Esophagus muscularis mucosa (tissue), 4 donors: ENCODE measurements around the gene KRTAP12-3. TPM values are rescaled to one million over a fixed set of nuclear protein-coding genes. Genes with fewer than 3 reads are reported as not detected.
"Not testable (repeated sequence)": the region's sequence is repeated elsewhere in the genome, so short reads cannot be mapped to it uniquely, and the experiment has no call there.

Experiments
- DNase-seq: peaks from one replicate; pipeline ENCODE4 v3.0.0-alpha.2; 2017; ENCODE audit errors: extremely low spot score
- H3K27ac ChIP-seq, 4 donors: fragments of 200-600 bp; sonication (generic); replicated peaks in 1 of 4; 1 replicate in 3 of 4; 2 replicates in 1 of 4; pipeline ENCODE4 v1.5.1; 2016 to 2019; ENCODE audit warnings: mild to moderate bottlenecking in 1 of 4
- H3K27me3 ChIP-seq, 4 donors: fragments of 200-600 bp; sonication (generic); one replicate each; pipeline versions ENCODE4 v1.5.1 to v1.6.0; 2016 to 2019
- H3K36me3 ChIP-seq, 4 donors: fragments of 200-600 bp; sonication (generic); one replicate each; pipeline ENCODE4 v1.5.1; 2016 to 2019
- H3K4me1 ChIP-seq, 4 donors: fragments of 200-600 bp; sonication (generic); one replicate each; pipeline ENCODE4 v1.5.1; 2016 to 2019
- H3K4me3 ChIP-seq, 4 donors: fragments of 200-600 bp; sonication (generic); 1 replicate in 2 of 4; 2 replicates in 2 of 4; pipeline ENCODE4 v1.5.1; 2016 to 2019; ENCODE audit warnings: mild to moderate bottlenecking in 4 of 4, moderate library complexity in 1 of 4
- H3K9me3 ChIP-seq, 4 donors: fragments of 200-600 bp; sonication (generic); 1 replicate in 3 of 4; 2 replicates in 1 of 4; pipeline ENCODE4 v1.5.1; 2016 to 2019
- CTCF ChIP-seq, 3 experiments: fragments of 200-600 bp in 2 of 3; fragments of 450-650 bp in 1 of 3; sonication (generic) in 2 of 3; IDR thresholded peaks; one replicate each; pipeline ENCODE4 v1.5.1; 2017 to 2019; ENCODE audit warnings: antibody characterized with exemption in 3 of 3, mild to moderate bottlenecking in 2 of 3, moderate library complexity in 1 of 3
- EP300 ChIP-seq: sonication (generic); formaldehyde crosslinking; IDR thresholded peaks from one replicate; pipeline ENCODE4 v1.6.1; 2017; ENCODE audit warnings: antibody characterized with exemption
- POLR2A ChIP-seq: fragments of 450-650 bp; IDR thresholded peaks from one replicate; pipeline ENCODE4 v1.6.1; 2017; ENCODE audit warnings: antibody characterized with exemption, moderate library complexity, mild to moderate bottlenecking, low read depth
- POLR2AphosphoS5 ChIP-seq, 2 donors: sonication (generic); formaldehyde crosslinking; IDR thresholded peaks; one replicate each; pipeline ENCODE4 v1.6.1; 2017; ENCODE audit warnings: antibody characterized with exemption in 2 of 2
- WGBS: methylation state at CpG from one replicate; pipeline ENCODE4 v1.1.5; 2018; 5-methylcytosine and 5-hydroxymethylcytosine counted together
- intact Hi-C: fragments of 100-400 bp; cut with DNase I; formaldehyde crosslinking; loops from one replicate; pipeline ENCODE4 v1.15.1; 2023
- total RNA-seq, 4 donors: library from RNA; depleted of rRNA; stranded (reverse); fragments of >200 nt; gene quantifications; one replicate each; pipeline versions ENCODE4 v1.1.0 to v1.2.1, GENCODE V29; 2016

Gene KRTAP12-3
- total RNA-seq, 4 donors from 2014 or later, result not detected

- DNase-seq, result no peak
- TF ChIP-seq EP300 (no peak), POLR2AphosphoS5 (IDR thresholded peaks at IDR 0.05) (no peak)
- Histone ChIP-seq H3K4me3 (no peak overlapping the region), H3K27ac (no peak overlapping the region), H3K27me3 (peaks cover 0 to 38% (median 0%) of the 10 kb centered on the region in 4 donors), H3K4me1 (no peaks in the 10 kb centered on the region), H3K36me3 (no peaks in the 10 kb centered on the region), H3K9me3 (peaks cover 0 to 29% (median 26%) of the 10 kb centered on the region in 4 donors)
- intact Hi-C loops, result no loop called here
- 89% methylated on average over 1 of the region's 1 CpG for WGBS
Measured at GRCh38 chr21:44632067-44632466, 25.7 kb upstream of the KRTAP12-3 start.

GRCh38 chr21:44636209-44637017, 21.3 kb upstream of the KRTAP12-3 start:
- Histone ChIP-seq H3K4me3 (no peak overlapping the region), H3K27me3 (peaks cover 0 to 58% (median 2%) of the 10 kb centered on the region in 4 donors), H3K27ac (no peak overlapping the region), H3K36me3 (no peaks in the 10 kb centered on the region), H3K4me1 (no peaks in the 10 kb centered on the region), H3K9me3 (peaks cover 0 to 26% (median 12%) of the 10 kb centered on the region in 4 donors)
- DNase-seq, result peak; percentile 79
- 87% methylated on average over 11 of the region's 15 CpGs for WGBS
- intact Hi-C loops, result no loop called here
- no peak for TF ChIP-seq POLR2A
- no peak for TF ChIP-seq POLR2AphosphoS5 (IDR thresholded peaks at IDR 0.05)
- TF ChIP-seq CTCF (IDR thresholded peaks at IDR 0.05), result no peak
- no peak for TF ChIP-seq EP300

- H3K27me3 ChIP-seq, result peaks cover 0 to 62% (median 2%) of the 10 kb centered on the region in 4 donors
- H3K4me1 ChIP-seq, result no peaks in the 10 kb centered on the region
- no peak within 1 kb of the TSS for H3K4me3 ChIP-seq
- H3K9me3 ChIP-seq, result peaks cover 0 to 18% (median 4%) of the 10 kb centered on the region in 4 donors
- intact Hi-C loops, result no loop called here
- H3K36me3 ChIP-seq, result no peaks in the 10 kb centered on the region
- no peak within 1 kb of the TSS for H3K27ac ChIP-seq
- TF ChIP-seq EP300 (no peak), CTCF (IDR thresholded peaks at IDR 0.05) (no peak), POLR2A (no peak), POLR2AphosphoS5 (IDR thresholded peaks at IDR 0.05) (no peak)
- peak; percentile 53 for DNase-seq
- 50% methylated on average over 8 of the region's 21 CpGs for WGBS
Measured at GRCh38 chr21:44637018-44637850, 20.5 kb upstream of the KRTAP12-3 start, which contains the start of gene KRTAP10-10. Gene KRTAP10-10, plus strand, starts transcription at chr21:44637356. Its CDS starts 62 bp downstream, at chr21:44637418.

- intact Hi-C loops, H3K4me1 ChIP-seq, H3K27ac ChIP-seq, DNase-seq, H3K4me3 ChIP-seq, H3K36me3 ChIP-seq: not testable (repeated sequence)
- WGBS, result 73% methylated on average over 7 of the region's 12 CpGs
- peaks cover 0 to 11% (median 1%) of the 10 kb centered on the region in 4 donors for H3K9me3 ChIP-seq
- peaks cover 0 to 62% (median 2%) of the 10 kb centered on the region in 4 donors for H3K27me3 ChIP-seq
Measured at GRCh38 chr21:44637851-44638348, 19.8 kb upstream of the KRTAP12-3 start.

- WGBS, result 93% methylated on average over 15 of the region's 21 CpGs
- H3K4me1 ChIP-seq, H3K4me3 ChIP-seq, intact Hi-C loops, H3K27ac ChIP-seq, H3K36me3 ChIP-seq: not testable (repeated sequence)
- peaks cover 0 to 62% (median 2%) of the 10 kb centered on the region in 4 donors for H3K27me3 ChIP-seq
- H3K9me3 ChIP-seq, result peaks cover 0 to 12% (median 2%) of the 10 kb centered on the region in 4 donors
- DNase-seq, result peak; percentile 86
Measured at GRCh38 chr21:44638506-44639330, 19.0 kb upstream of the KRTAP12-3 start.
